Measurements from ENCODE around the gene NFIA. TPM values are rescaled to one million over a fixed set of nuclear protein-coding genes. Genes with fewer than 3 reads are reported as not detected.

Gene NFIA
- total RNA-seq, 1 donor from 2014 or later: 49.4 TPM

DNA sequence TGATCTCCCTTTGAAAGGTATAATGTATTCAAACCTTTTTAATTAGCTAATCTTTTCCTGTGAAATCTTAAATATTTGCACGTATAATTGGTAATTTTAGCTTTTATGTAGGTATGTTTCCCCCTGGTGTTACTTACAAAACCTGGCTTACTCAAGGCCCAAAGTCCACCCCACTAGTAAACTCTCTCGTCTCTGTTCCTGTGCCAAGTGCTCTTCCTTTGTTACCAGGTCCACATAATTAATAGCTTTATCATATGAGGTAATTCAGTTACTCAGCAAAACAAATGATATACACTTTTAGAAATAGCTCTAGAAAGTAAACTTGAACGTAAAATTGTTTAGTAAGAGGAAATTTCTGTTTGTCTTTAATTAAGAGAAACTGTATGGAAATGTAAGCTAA is 36.7 kb downstream of the NFIA start:
- H3K36me3 Mint-ChIP-seq: peaks cover 8% of the 10 kb centered on the region
- no peak overlapping the region for H3K4me3 Mint-ChIP-seq
- no peaks in the 10 kb centered on the region for H3K27me3 Mint-ChIP-seq
- TF ChIP-seq, protein P1, sequence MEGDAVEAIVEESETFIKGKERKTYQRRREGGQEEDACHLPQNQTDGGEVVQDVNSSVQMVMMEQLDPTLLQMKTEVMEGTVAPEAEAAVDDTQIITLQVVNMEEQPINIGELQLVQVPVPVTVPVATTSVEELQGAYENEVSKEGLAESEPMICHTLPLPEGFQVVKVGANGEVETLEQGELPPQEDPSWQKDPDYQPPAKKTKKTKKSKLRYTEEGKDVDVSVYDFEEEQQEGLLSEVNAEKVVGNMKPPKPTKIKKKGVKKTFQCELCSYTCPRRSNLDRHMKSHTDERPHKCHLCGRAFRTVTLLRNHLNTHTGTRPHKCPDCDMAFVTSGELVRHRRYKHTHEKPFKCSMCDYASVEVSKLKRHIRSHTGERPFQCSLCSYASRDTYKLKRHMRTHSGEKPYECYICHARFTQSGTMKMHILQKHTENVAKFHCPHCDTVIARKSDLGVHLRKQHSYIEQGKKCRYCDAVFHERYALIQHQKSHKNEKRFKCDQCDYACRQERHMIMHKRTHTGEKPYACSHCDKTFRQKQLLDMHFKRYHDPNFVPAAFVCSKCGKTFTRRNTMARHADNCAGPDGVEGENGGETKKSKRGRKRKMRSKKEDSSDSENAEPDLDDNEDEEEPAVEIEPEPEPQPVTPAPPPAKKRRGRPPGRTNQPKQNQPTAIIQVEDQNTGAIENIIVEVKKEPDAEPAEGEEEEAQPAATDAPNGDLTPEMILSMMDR (conservative IDR thresholded peaks at IDR 0.05): no peak
- peaks cover 30% of the 10 kb centered on the region for H3K4me1 Mint-ChIP-seq (ENCODE audit: unreplicated experiment)
- DNase-seq (ENCODE audit: extremely low spot score, unreplicated experiment): no peak
- no peaks in the 10 kb centered on the region for H3K9me3 Mint-ChIP-seq
- no peak overlapping the region for H3K27ac Mint-ChIP-seq

DNA sequence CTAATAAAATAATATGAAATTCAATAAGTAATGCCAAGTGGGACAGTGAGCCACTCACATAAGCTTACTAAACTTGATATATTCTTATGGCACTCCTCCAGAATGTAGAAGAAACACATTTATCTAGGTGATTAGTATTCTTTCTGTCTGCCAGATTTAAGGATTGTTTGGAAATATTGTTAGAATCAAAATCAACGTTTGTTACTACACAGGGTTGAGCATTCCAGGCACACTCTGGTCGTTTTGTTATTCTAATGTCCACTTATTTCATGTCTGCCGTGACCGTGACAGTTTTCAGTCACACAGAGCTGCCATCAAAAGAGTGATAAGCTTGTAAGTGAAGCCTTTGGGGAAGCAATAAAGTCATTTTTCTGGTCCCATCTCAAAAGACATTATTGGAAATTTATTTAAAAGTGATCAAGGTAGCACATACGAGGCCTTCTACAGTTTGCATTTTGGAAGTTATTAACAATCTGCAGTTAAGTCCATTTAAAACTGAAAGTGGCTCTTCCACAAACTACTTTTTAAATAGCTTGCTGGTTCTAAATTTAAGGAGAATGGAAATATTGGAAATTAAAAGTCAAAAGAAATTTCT is 38.0 kb downstream of the NFIA start:
- no peak overlapping the region for H3K27ac Mint-ChIP-seq
- TF ChIP-seq, protein P1 (conservative IDR thresholded peaks at IDR 0.05): no peak
- H3K9me3 Mint-ChIP-seq: no peaks in the 10 kb centered on the region
- peaks cover 5% of the 10 kb centered on the region for H3K36me3 Mint-ChIP-seq
- H3K4me3 Mint-ChIP-seq: no peak overlapping the region
- peaks cover 38% of the 10 kb centered on the region for H3K4me1 Mint-ChIP-seq (ENCODE audit: unreplicated experiment)
- H3K27me3 Mint-ChIP-seq: no peaks in the 10 kb centered on the region
- no peak for DNase-seq (ENCODE audit: extremely low spot score, unreplicated experiment)

GRCh38 chr1:61120998-61121397 is 38.6 kb downstream of the NFIA start:
- H3K9me3 Mint-ChIP-seq: no peaks in the 10 kb centered on the region
- TF ChIP-seq, protein P1 (conservative IDR thresholded peaks at IDR 0.05): no peak
- DNase-seq (ENCODE audit: extremely low spot score, unreplicated experiment): no peak
- no peaks in the 10 kb centered on the region for H3K27me3 Mint-ChIP-seq
- H3K36me3 Mint-ChIP-seq: peaks cover 3% of the 10 kb centered on the region
- H3K4me1 Mint-ChIP-seq (ENCODE audit: unreplicated experiment): peaks cover 40% of the 10 kb centered on the region
- H3K27ac Mint-ChIP-seq: no peak overlapping the region
- no peak overlapping the region for H3K4me3 Mint-ChIP-seq

DNA sequence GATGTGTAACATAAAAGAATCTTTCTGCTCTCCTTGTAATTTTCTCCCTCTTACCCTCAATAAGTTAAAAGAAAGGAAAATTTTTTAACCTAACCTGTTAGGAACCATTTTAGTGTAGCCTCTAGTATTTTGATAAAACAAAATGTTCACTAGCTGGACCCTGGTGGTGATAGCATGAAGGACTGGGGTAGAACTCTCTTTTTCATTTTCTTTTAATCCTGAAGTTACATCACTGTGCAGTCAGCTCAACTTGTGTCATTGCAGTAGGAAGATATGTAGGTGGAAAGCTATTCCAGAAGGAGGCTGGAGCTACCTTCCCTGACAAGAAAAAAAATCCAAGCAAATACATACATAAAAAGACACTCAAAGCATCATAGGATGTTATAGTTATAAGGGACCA is 39.3 kb downstream of the NFIA start:
- H3K27me3 Mint-ChIP-seq: no peaks in the 10 kb centered on the region
- H3K4me1 Mint-ChIP-seq (ENCODE audit: unreplicated experiment): peaks cover 36% of the 10 kb centered on the region
- H3K36me3 Mint-ChIP-seq: no peaks in the 10 kb centered on the region
- no peaks in the 10 kb centered on the region for H3K9me3 Mint-ChIP-seq
- no peak overlapping the region for H3K27ac Mint-ChIP-seq
- TF ChIP-seq, protein P1 (conservative IDR thresholded peaks at IDR 0.05): peak; percentile 55
- H3K4me3 Mint-ChIP-seq: no peak overlapping the region
- no peak for DNase-seq (ENCODE audit: extremely low spot score, unreplicated experiment)

DNA sequence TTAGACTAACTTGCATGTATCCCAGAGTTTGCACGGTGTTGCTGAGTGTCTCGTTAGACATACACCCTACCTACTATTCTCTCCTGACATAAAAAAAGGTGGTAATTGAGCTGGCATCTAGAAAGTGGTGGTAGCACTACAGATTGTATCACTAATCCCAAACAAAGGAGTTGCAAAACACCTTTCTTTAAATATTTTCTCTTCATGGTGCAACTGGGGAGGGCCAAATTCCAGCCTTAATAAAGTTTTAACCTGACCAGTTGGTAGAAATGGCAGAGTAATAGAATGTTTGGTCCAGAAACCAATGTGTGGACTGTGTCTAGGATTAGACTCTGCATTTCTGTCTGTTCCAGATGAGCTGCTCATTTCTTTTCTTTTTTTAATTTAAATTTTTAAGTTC is 40.0 kb downstream of the NFIA start:
- peaks cover 36% of the 10 kb centered on the region for H3K4me1 Mint-ChIP-seq (ENCODE audit: unreplicated experiment)

More for the DNA sequence above, 40.0 kb downstream of the NFIA start:
- no peak overlapping the region for H3K27ac Mint-ChIP-seq
- no peaks in the 10 kb centered on the region for H3K9me3 Mint-ChIP-seq
- TF ChIP-seq, protein P1 (conservative IDR thresholded peaks at IDR 0.05): no peak
- no peak overlapping the region for H3K4me3 Mint-ChIP-seq
- no peaks in the 10 kb centered on the region for H3K27me3 Mint-ChIP-seq
- no peak for DNase-seq (ENCODE audit: extremely low spot score, unreplicated experiment)
- no peaks in the 10 kb centered on the region for H3K36me3 Mint-ChIP-seq

All from type B pancreatic cell (in vitro differentiated cells).